NT2/D1 (cell line): ENCODE data around the gene HAUS1.

Experiments
- SUZ12 ChIP-seq: IDR thresholded peaks from 2 replicates; pipeline ENCODE4 v1.6.1; 2011; ENCODE audit not compliant: insufficient read length, insufficient read depth; ENCODE audit errors: extremely low read depth
- YY1 ChIP-seq: IDR thresholded peaks from 2 replicates; pipeline ENCODE4 v1.6.1; 2011; ENCODE audit not compliant: insufficient read length, insufficient read depth
- ZNF274 ChIP-seq: IDR thresholded peaks from 2 replicates; pipeline ENCODE4 v1.6.1; 2011; ENCODE audit warnings: mild to moderate bottlenecking, low read depth, low read length

GRCh38 chr18:46163091-46163490 is 58.9 kb downstream of the HAUS1 start:
- TF ChIP-seq YY1 (no peak), ZNF274 (no peak), SUZ12 (no peak)
